Measurements from ENCODE around the gene NBPF8.
"Not testable (repeated sequence)": the region's sequence is repeated elsewhere in the genome, so short reads cannot be mapped to it uniquely, and the experiment has no call there.

The NBPF8 gene

GRCh38 chr1:120414911-120415480, at the start of gene NBPF8:
NBPF8 (plus strand) TSS chr1:120415035; CDS start chr1:120436523, 21,488 bp downstream.
- DNase-seq (ENCODE audit: low spot score): not testable (repeated sequence)

- DNase-seq (ENCODE audit: low spot score): not testable (repeated sequence)
These were observed 47.1 kb upstream of the NBPF8 start for GRCh38 chr1:120367709-120368108.

- not testable (repeated sequence) for DNase-seq (ENCODE audit: low spot score)
These were observed 28.2 kb upstream of the NBPF8 start for GRCh38 chr1:120386651-120387050.

- not testable (repeated sequence) for DNase-seq (ENCODE audit: low spot score)
These were observed 26.2 kb upstream of the NBPF8 start for GRCh38 chr1:120388597-120389126.

- DNase-seq (ENCODE audit: low spot score): not testable (repeated sequence)
These were observed 23.5 kb upstream of the NBPF8 start for GRCh38 chr1:120391365-120391764.

GRCh38 chr1:120393316-120394232, 21.3 kb upstream of the NBPF8 start:
- not testable (repeated sequence) for DNase-seq (ENCODE audit: low spot score)

GRCh38 chr1:120405348-120405747, 9.5 kb upstream of the NBPF8 start:
- not testable (repeated sequence) for DNase-seq (ENCODE audit: low spot score)

- DNase-seq (ENCODE audit: low spot score): not testable (repeated sequence)
These were observed 384 bp upstream of the NBPF8 start for GRCh38 chr1:120414451-120414850.

- DNase-seq (ENCODE audit: low spot score): not testable (repeated sequence)
These were observed 692 bp downstream of the NBPF8 start for GRCh38 chr1:120415492-120415961.

GRCh38 chr1:120425063-120425462, 10.2 kb downstream of the NBPF8 start:
- not testable (repeated sequence) for DNase-seq (ENCODE audit: low spot score)

GRCh38 chr1:120431626-120432025, 16.8 kb downstream of the NBPF8 start:
- not testable (repeated sequence) for DNase-seq (ENCODE audit: low spot score)

- not testable (repeated sequence) for DNase-seq (ENCODE audit: low spot score)
These were observed 19.0 kb downstream of the NBPF8 start for GRCh38 chr1:120433831-120434230.

GRCh38 chr1:120449124-120449523, 34.3 kb downstream of the NBPF8 start:
- not testable (repeated sequence) for DNase-seq (ENCODE audit: low spot score)
